IMR-90 (cell line): ENCODE measurements around the gene PRPSAP1. TPM values are rescaled to one million over a fixed set of nuclear protein-coding genes. Genes with fewer than 3 reads are reported as not detected.

Source experiments
- ATAC-seq: fragments of 200-7000 bp; cut with Tn5 transposase; 2 replicates; pipeline ENCODE4 v1.9.1; 2020; ENCODE audit warnings: low read depth, mild to moderate bottlenecking, moderate library complexity
- BruUV-seq: library from RNA; stranded (reverse); fragments of 400-500 nt; replicated peaks from 2 replicates; lab custom pipeline; 2021; lab: Mats Ljungman, UMichigan
- CTCF ChIA-PET: fragments of 300-600 bp; formaldehyde crosslinking; extraction: SDS; loops from one replicate; lab custom pipeline; 2021; ENCODE audit warnings: antibody characterized with exemption; lab: Yijun Ruan, JAX
- POLR2A ChIA-PET: fragments of 300-600 bp; sonication (Branson Sonifier 250); formaldehyde crosslinking; loops from one replicate; lab custom pipeline; 2022; ENCODE audit warnings: antibody characterized with exemption; ENCODE audit not compliant: unreplicated experiment; lab: Charles Lee
- DNase-seq: peaks from one replicate; pipeline ENCODE4 v3.0.0; 2013
- H2AFZ ChIP-seq: replicated peaks from 2 replicates; pipeline ENCODE3; 2013; ENCODE audit warnings: low read length, mild to moderate bottlenecking; ENCODE audit not compliant: poor library complexity
- H2AK5ac ChIP-seq: 2 replicates; pipeline ENCODE4 v1.6.1; 2013; ENCODE audit warnings: low read depth, low read length, inconsistent platforms
- H2AK9ac ChIP-seq: replicated peaks from 2 replicates; pipeline ENCODE3; 2013; ENCODE audit warnings: mild to moderate bottlenecking, low read depth, low read length, moderate library complexity; ENCODE audit not compliant: poor library complexity
- H2BK120ac ChIP-seq: 2 replicates; pipeline ENCODE4 v1.6.1; 2013; ENCODE audit warnings: low read depth, low read length, inconsistent platforms
- H2BK15ac ChIP-seq: 3 replicates; pipeline ENCODE4 v1.6.1; 2013; ENCODE audit warnings: low read depth, low read length, inconsistent platforms
- H2BK20ac ChIP-seq: 2 replicates; pipeline ENCODE4 v1.6.1; 2013; ENCODE audit warnings: low read depth, mild to moderate bottlenecking, inconsistent platforms, low read length, moderate library complexity
- H2BK5ac ChIP-seq: 2 replicates; pipeline ENCODE4 v1.6.1; 2013; ENCODE audit warnings: mild to moderate bottlenecking, low read depth, low read length, inconsistent platforms; ENCODE audit not compliant: poor library complexity, severe bottlenecking
- H3K14ac ChIP-seq: replicated peaks from 2 replicates; pipeline ENCODE4 v1.6.1; 2013; ENCODE audit warnings: low read depth, low read length, inconsistent platforms
- H3K18ac ChIP-seq: 2 replicates; pipeline ENCODE4 v1.6.1; 2013; ENCODE audit warnings: low read depth, low read length, control low read depth
- H3K23ac ChIP-seq: 2 replicates; pipeline ENCODE4 v1.6.1; 2013; ENCODE audit warnings: low read depth, low read length, inconsistent platforms
- H3K27ac ChIP-seq: 2 replicates; pipeline ENCODE4 v1.5.1; 2013; ENCODE audit warnings: mild to moderate bottlenecking, control low read depth, low read length; ENCODE audit not compliant: insufficient read depth
- H3K27me3 ChIP-seq: 2 replicates; pipeline ENCODE4 v1.6.1; 2013; ENCODE audit warnings: low read length; ENCODE audit not compliant: control insufficient read depth, insufficient read depth
- H3K36me3 ChIP-seq: 2 replicates; pipeline ENCODE4 v1.6.1; 2013; ENCODE audit warnings: low read length, mixed read lengths; ENCODE audit not compliant: control insufficient read depth, insufficient read depth
- H3K4ac ChIP-seq: 2 replicates; pipeline ENCODE4 v1.6.1; 2013; ENCODE audit warnings: low read depth, low read length, inconsistent platforms
- H3K4me1 ChIP-seq: 2 replicates; pipeline ENCODE4 v1.6.1; 2013; ENCODE audit warnings: low read length, mixed read lengths; ENCODE audit not compliant: control insufficient read depth, insufficient read depth
- H3K4me2 ChIP-seq: 2 replicates; pipeline ENCODE4 v1.6.1; 2013; ENCODE audit warnings: low read depth, mild to moderate bottlenecking, control low read depth, low read length, moderate library complexity
- H3K4me3 ChIP-seq: 2 replicates; pipeline ENCODE4 v1.5.1; 2013; ENCODE audit warnings: low read depth, mild to moderate bottlenecking, control low read depth, low read length, moderate library complexity; ENCODE audit not compliant: insufficient read depth
- H3K56ac ChIP-seq: 2 replicates; pipeline ENCODE4 v1.6.1; 2013; ENCODE audit warnings: low read length, inconsistent platforms; ENCODE audit not compliant: insufficient read depth; ENCODE audit errors: extremely low read depth
- H3K79me1 ChIP-seq, 2 experiments: 2 replicates each; pipeline ENCODE4 v1.6.1; 2013; ENCODE audit warnings: low read length in 2 of 2, inconsistent platforms in 1 of 2, low read depth in 1 of 2
- H3K9ac ChIP-seq: 2 replicates; pipeline ENCODE4 v1.6.1; 2013; ENCODE audit warnings: low read depth, low read length, control low read depth
- H3K9me1 ChIP-seq: 2 replicates; pipeline ENCODE4 v1.6.1; 2013; ENCODE audit warnings: low read length, inconsistent platforms; ENCODE audit not compliant: insufficient read depth
- H3K9me3 ChIP-seq: 2 replicates; pipeline ENCODE4 v1.6.1; 2013; ENCODE audit warnings: low read length; ENCODE audit not compliant: control insufficient read depth, insufficient read depth
- H4K20me1 ChIP-seq: 2 replicates; pipeline ENCODE4 v1.6.1; 2013; ENCODE audit warnings: low read length, inconsistent platforms; ENCODE audit not compliant: insufficient read depth
- H4K5ac ChIP-seq: 2 replicates; pipeline ENCODE4 v1.6.1; 2013; ENCODE audit warnings: mild to moderate bottlenecking, low read depth, low read length, control low read depth
- H4K8ac ChIP-seq, 2 experiments: 2 replicates each; pipeline ENCODE4 v1.6.1; 2013; ENCODE audit warnings: low read depth in 2 of 2, low read length in 2 of 2, control low read depth in 1 of 2, inconsistent platforms in 1 of 2
- H4K91ac ChIP-seq: 2 replicates; pipeline ENCODE4 v1.6.1; 2013; ENCODE audit warnings: low read depth, low read length, inconsistent platforms; ENCODE audit not compliant: insufficient read depth
- BHLHE40 ChIP-seq: fragments of 150-350 bp; IDR thresholded peaks from 2 replicates; pipeline ENCODE4 v1.6.1; 2016; ENCODE audit warnings: mild to moderate bottlenecking, low read depth, low read length
- CEBPB ChIP-seq: IDR thresholded peaks from 2 replicates; pipeline ENCODE4 v1.6.1; 2012; ENCODE audit warnings: low read depth, low read length, improper control_type of control experiment
- CHD1 ChIP-seq: IDR thresholded peaks from 2 replicates; pipeline ENCODE4 v1.6.1; 2012; ENCODE audit warnings: low read depth, low read length, improper control_type of control experiment
- FOS ChIP-seq: fragments of 150-350 bp; IDR thresholded peaks from 2 replicates; pipeline ENCODE4 v1.6.1; 2016; ENCODE audit warnings: low read depth, low read length
- MAFK ChIP-seq: IDR thresholded peaks from 2 replicates; pipeline ENCODE4 v1.6.1; 2012; ENCODE audit warnings: low read depth, low read length, improper control_type of control experiment
- MAZ ChIP-seq: IDR thresholded peaks from 2 replicates; pipeline ENCODE4 v1.6.1; 2012; ENCODE audit warnings: low read depth, mild to moderate bottlenecking, low read length, improper control_type of control experiment, moderate library complexity, borderline replicate concordance
- MXI1 ChIP-seq: IDR thresholded peaks from 2 replicates; pipeline ENCODE4 v1.6.1; 2012; ENCODE audit warnings: low read depth, mild to moderate bottlenecking, low read length, moderate library complexity, borderline replicate concordance
- NFE2L2 ChIP-seq: fragments of 150-350 bp; IDR thresholded peaks from 2 replicates; pipeline ENCODE4 v1.6.1; 2016; ENCODE audit warnings: low read depth, mild to moderate bottlenecking, low read length
- POLR2A ChIP-seq: IDR thresholded peaks from 2 replicates; pipeline ENCODE4 v1.6.1; 2012; ENCODE audit warnings: mild to moderate bottlenecking, low read depth, low read length
- RAD21 ChIP-seq: IDR thresholded peaks from 2 replicates; pipeline ENCODE4 v1.6.1; 2012; ENCODE audit warnings: low read length, improper control_type of control experiment
- RCOR1 ChIP-seq: IDR thresholded peaks from 2 replicates; pipeline ENCODE4 v1.6.1; 2012; ENCODE audit warnings: mild to moderate bottlenecking, low read length, improper control_type of control experiment; ENCODE audit not compliant: insufficient replicate concordance
- RFX5 ChIP-seq: IDR thresholded peaks from 2 replicates; pipeline ENCODE4 v1.8.0; 2012; ENCODE audit warnings: low read depth, mild to moderate bottlenecking, low read length, moderate library complexity
- SMC3 ChIP-seq: fragments of 150-350 bp; IDR thresholded peaks from 2 replicates; pipeline ENCODE4 v1.6.1; 2016; ENCODE audit warnings: low read depth, mild to moderate bottlenecking, antibody characterized with exemption, low read length, moderate library complexity
- USF2 ChIP-seq: fragments of 150-350 bp; IDR thresholded peaks from 2 replicates; pipeline ENCODE4 v1.6.1; 2017; ENCODE audit warnings: mild to moderate bottlenecking, antibody characterized with exemption, low read length, low read depth
- WGBS, 2 experiments: methylation state at CpG; one replicate each; pipeline versions ENCODE4 v1.1.5 to v1.1.7; 2013; ENCODE audit warnings: missing lambda C conversion rate in 2 of 2; ENCODE audit not compliant: insufficient read length in 1 of 2; ENCODE audit errors: extremely low coverage in 2 of 2; 5-methylcytosine and 5-hydroxymethylcytosine counted together
- dilution Hi-C: fragments of 300-500 bp; cut with HindIII; formaldehyde crosslinking; loops from one replicate; pipeline ENCODE4 v1.14.3; 2018; ENCODE audit warnings: low sequenced_read_pairs; ENCODE audit not compliant: unreplicated experiment
- in situ Hi-C: fragments of 300-500 bp; cut with MboI; formaldehyde crosslinking; loops from 3 replicates; pipeline ENCODE4 v1.14.3; 2019; ENCODE audit warnings: low sequenced_read_pairs, inconsistent platforms, mixed read lengths
- intact Hi-C: fragments of 100-400 bp; cut with micrococcal nuclease; formaldehyde crosslinking; loops from 2 replicates; pipeline ENCODE4 v1.10.0; 2022
- polyA plus RNA-seq, 3 experiments: library from polyadenylated mRNA; depleted of rRNA; stranded (reverse); fragments of >200 nt; gene quantifications; 2 replicates each; pipeline ENCODE4 v1.2.3, GENCODE V29; 2012; ENCODE audit warnings: low replicate concordance in 1 of 3
- total RNA-seq: library from RNA; depleted of rRNA; stranded (reverse); fragments of >200 nt; gene quantifications from 2 replicates; pipeline ENCODE4 v1.2.3, GENCODE V29; 2012
- TF ChIP-seq, protein P1 (sequence below): conservative IDR thresholded peaks from 2 replicates; pipeline ENCODE4 v1.5.1; 2012; ENCODE audit warnings: mild to moderate bottlenecking, low read depth, low read length, improper control_type of control experiment
- TF ChIP-seq, protein P2 (sequence below): fragments of 150-350 bp; IDR thresholded peaks from 2 replicates; pipeline ENCODE4 v1.6.1; 2016; ENCODE audit warnings: low read depth, mild to moderate bottlenecking, low read length, moderate library complexity, borderline replicate concordance

PRPSAP1 gene
- total and polyA plus RNA-seq, 2 of the 4 experiments (the other 2 are of a cell fraction) = 34.4 to 48.6 TPM

GRCh38 chr17:76267051-76267576 lies 86.6 kb downstream of the PRPSAP1 start:
- CTCF ChIA-PET = no interaction called here
- Histone ChIP-seq H4K20me1 (no peaks in the 10 kb centered on the region), H3K4me2 (peak overlapping the region; percentile 88), H3K18ac (no peak overlapping the region), H2AFZ (peak overlapping the region; percentile 45), H2AK9ac (peak overlapping the region; percentile 98), H2BK15ac (no peak overlapping the region), H4K5ac (no peak overlapping the region), H3K9ac (no peak overlapping the region), H2AK5ac (peak overlapping the region; percentile 92), H3K27ac (peak overlapping the region; percentile 34; the same call in 1 of the 2 replicates), H3K4me3 (no peak overlapping the region), H4K91ac (peak overlapping the region; percentile 96), H3K23ac (peak overlapping the region; percentile 99), H3K4ac (peak overlapping the region; percentile 96), H3K36me3 (peaks cover 8% of the 10 kb centered on the region), H3K4me1 (peaks cover 10% of the 10 kb centered on the region), H3K9me3 (no peaks in the 10 kb centered on the region), H4K8ac (peak overlapping the region; percentile 30 to 95; a peak in 2 of 4 replicates), H3K79me1 (peaks cover 32 to 64% of the 10 kb centered on the region in 2 experiments), H3K27me3 (no peaks in the 10 kb centered on the region), H2BK120ac (0 out of 2 replicates have a peak overlapping the region, but pooled peaks have one; percentile 26), H3K56ac (no peak overlapping the region), H3K14ac (peak overlapping the region; percentile 99), H2BK20ac (no peak overlapping the region), H2BK5ac (no peak overlapping the region), H3K9me1 (peaks cover 10% of the 10 kb centered on the region)
- no peak for DNase-seq
- in situ Hi-C loops = no loop called here
- dilution Hi-C loops = no loop called here
- no TSS peak for BruUV-seq
- intact Hi-C loops = loop anchor here (5.0 kb wide), 1 partner anchor 130 kb away; no protein-coding TSS in a partner anchor
- no peak for ATAC-seq
- POLR2A ChIA-PET = interaction anchor here (0.5 kb wide), 3 partner anchors 50 to 293 kb away, joined by 3 to 5 read pairs (median 3); no protein-coding TSS in a partner anchor
- WGBS, 2 experiments = 80% methylated on average over 1 of the region's 4 CpGs; no CpG with 5 or more reads in 1 of the 2 experiments
- TF ChIP-seq SMC3 = no peak
- no peak for TF ChIP-seq USF2
- TF ChIP-seq RFX5 = no peak
- no peak for TF ChIP-seq CHD1
- TF ChIP-seq MXI1 = no peak
- TF ChIP-seq RAD21 = no peak
- TF ChIP-seq POLR2A = no peak
- no peak for TF ChIP-seq NFE2L2
- no peak for TF ChIP-seq BHLHE40
- no peak for TF ChIP-seq CEBPB
- TF ChIP-seq MAZ = no peak
- TF ChIP-seq, protein P1, sequence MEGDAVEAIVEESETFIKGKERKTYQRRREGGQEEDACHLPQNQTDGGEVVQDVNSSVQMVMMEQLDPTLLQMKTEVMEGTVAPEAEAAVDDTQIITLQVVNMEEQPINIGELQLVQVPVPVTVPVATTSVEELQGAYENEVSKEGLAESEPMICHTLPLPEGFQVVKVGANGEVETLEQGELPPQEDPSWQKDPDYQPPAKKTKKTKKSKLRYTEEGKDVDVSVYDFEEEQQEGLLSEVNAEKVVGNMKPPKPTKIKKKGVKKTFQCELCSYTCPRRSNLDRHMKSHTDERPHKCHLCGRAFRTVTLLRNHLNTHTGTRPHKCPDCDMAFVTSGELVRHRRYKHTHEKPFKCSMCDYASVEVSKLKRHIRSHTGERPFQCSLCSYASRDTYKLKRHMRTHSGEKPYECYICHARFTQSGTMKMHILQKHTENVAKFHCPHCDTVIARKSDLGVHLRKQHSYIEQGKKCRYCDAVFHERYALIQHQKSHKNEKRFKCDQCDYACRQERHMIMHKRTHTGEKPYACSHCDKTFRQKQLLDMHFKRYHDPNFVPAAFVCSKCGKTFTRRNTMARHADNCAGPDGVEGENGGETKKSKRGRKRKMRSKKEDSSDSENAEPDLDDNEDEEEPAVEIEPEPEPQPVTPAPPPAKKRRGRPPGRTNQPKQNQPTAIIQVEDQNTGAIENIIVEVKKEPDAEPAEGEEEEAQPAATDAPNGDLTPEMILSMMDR = no peak
- TF ChIP-seq FOS = no peak
- no peak for TF ChIP-seq RCOR1
- no peak for TF ChIP-seq MAFK
- TF ChIP-seq, protein P2, sequence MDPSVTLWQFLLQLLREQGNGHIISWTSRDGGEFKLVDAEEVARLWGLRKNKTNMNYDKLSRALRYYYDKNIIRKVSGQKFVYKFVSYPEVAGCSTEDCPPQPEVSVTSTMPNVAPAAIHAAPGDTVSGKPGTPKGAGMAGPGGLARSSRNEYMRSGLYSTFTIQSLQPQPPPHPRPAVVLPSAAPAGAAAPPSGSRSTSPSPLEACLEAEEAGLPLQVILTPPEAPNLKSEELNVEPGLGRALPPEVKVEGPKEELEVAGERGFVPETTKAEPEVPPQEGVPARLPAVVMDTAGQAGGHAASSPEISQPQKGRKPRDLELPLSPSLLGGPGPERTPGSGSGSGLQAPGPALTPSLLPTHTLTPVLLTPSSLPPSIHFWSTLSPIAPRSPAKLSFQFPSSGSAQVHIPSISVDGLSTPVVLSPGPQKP = no peak
